ENCODE data around the gene MPRIP.
"Not testable (repeated sequence)": the region's sequence is repeated elsewhere in the genome, so short reads cannot be mapped to it uniquely, and the experiment has no call there.

MPRIP gene

GRCh38 chr17:17186551-17187505 is 144.6 kb downstream of the MPRIP start:
- DNase-seq (ENCODE audit: low read depth): no peak

DNA sequence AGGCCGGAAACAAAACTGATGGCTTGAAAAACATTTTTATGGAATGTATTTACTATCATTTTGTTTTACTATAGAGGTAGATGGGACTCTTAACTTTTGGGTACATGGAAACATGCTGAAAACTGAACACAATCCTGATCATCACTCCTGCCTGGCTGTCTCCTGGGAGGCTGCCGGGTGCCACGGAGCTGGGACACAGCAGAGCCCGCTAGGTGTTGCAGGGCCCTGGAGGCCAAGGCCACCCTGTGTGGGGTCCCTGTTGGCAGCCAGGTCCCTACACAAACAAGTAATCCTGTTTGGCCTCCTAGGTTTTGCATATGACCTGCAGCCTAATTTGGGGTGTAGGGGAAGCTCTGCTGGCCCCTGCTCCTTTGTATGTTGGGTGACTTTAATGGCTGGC is 146.3 kb downstream of the MPRIP start:
- no peak for DNase-seq (ENCODE audit: low read depth)

- no peak for DNase-seq (ENCODE audit: low read depth)
Observed at GRCh38 chr17:17189559-17189958, 147.3 kb downstream of the MPRIP start.

DNA sequence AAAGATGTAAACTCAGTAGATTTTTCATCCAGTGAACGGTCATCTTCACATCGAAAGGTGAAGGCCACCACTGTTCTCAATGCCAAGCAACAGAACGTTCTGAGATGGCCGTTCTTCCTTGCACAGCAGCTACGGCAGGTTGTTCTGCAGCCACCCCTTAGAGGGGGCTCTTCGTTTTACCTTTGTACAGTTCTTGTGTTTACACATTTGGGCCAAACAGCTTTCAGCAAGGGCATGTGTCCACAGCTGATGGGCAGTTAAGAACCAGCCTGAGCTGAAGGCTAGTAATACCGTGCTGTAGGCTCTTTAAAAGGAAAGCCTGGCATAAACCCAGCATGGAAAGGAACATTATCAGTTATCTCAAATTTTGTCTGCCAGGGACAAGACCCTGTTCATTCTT is 147.9 kb downstream of the MPRIP start:
- no peak for DNase-seq (ENCODE audit: low read depth)

DNA sequence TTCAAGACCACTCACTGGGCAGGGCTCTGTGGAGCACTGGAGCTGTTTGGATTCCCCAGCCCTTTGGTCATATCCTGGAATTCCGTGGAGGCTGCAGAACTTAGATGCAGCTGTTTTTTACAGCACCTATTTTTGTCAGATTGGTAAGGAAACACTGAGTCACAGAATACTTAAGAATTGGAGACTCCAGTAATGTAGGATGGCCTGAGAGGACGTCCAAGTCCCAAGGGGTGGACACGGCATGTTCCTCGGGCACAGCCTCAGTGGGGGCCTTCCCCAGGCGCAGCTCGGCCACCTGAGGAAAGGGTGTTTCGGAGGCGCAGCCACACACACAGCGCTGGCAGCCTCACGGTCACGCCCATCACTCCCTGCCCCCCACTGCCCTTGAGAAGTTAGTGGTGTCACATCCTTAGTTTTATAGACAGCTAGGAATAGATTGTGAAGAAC is 149.1 kb downstream of the MPRIP start:
- peak; percentile 39 for DNase-seq (ENCODE audit: low read depth)

DNA sequence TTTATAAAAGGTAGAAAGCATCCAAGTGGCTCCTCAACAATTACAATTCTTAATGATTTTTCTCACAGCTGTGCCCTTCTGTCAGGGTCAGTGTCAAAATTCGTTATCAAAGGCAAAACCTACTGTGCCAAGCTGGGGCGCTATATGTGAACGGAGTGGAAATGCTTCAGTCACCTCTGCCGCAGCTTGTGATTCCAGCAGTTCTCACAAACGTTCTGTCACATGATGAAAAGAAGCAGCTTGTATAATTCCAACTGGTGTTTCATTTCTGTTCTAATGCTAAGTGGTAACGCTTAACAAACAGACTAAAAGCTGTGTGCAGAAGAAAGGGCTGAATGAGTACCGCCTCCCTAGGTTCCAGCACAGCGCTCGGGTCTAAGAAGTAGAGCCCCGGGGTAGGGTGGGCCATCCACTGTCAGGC is 149.7 kb downstream of the MPRIP start:
- DNase-seq (ENCODE audit: low read depth): no peak

DNA sequence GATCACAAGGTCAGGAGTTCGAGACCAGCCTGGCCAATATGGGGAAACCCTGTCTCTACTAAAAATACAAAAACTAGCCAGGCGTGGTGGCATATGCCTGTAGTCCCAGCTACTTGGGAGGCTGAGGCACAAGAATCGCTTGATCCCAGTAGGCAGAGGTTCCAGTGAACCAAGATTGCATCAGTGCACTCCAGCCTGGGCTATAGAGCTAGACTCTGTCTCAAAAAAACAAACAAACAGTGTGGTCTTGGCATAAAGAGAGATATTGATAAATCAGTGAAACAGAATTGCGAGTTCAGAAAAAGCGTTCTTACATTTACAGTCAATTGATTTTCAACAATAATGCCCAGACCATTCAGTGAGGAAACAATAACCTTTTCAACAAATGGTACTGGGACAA is 153.2 kb downstream of the MPRIP start:
- DNase-seq (ENCODE audit: low read depth): not testable (repeated sequence)

- DNase-seq (ENCODE audit: low read depth): no peak
Observed at GRCh38 chr17:17196776-17197175, 154.5 kb downstream of the MPRIP start.

DNA sequence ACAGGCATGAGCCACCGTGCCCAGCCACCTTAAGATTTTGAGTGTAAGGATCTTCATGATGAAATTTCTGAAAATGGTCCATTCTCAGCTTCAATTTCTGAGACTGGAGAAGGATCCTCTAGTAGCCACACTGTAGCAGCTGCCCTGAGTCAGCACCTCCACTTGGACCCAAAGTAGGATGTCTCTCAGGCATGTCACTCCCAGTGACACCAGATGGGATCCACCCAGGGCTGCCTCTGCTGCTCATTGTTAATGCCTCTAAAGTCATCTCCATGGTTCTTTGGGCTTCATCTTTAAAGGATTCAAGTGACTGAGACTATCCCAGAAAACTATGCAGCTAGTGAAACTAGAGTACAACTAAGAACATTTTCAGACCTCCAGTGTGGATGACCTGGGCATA is 156.0 kb downstream of the MPRIP start:
- DNase-seq (ENCODE audit: low read depth): no peak

GRCh38 chr17:17200311-17200710 is 158.1 kb downstream of the MPRIP start:
- no peak for DNase-seq (ENCODE audit: low read depth)

- no peak for DNase-seq (ENCODE audit: low read depth)
Observed at GRCh38 chr17:17200831-17201230, 158.6 kb downstream of the MPRIP start.

- DNase-seq (ENCODE audit: low read depth): no peak
Observed at GRCh38 chr17:17201271-17201670, 159.0 kb downstream of the MPRIP start.

DNA sequence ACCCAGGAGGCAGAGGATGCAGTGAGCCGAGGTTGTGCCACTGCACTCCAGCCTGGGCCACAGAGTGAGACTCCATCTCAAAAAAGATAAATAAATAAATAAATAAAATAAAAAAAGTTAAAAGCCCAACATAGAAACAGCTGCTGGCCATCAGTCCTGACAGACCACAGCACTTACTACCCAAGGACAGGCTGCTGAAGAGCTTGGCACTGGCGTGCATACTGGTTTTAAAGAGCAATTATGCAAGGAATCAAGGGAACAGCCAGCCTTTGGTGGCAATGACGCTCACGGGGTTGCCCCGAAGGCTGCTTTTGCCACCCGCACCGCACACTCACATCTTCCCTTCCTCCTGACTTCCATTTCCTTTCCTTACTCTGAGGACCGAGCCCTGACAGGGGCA is 159.7 kb downstream of the MPRIP start:
- no peak for DNase-seq (ENCODE audit: low read depth)

GRCh38 chr17:17203173-17203730 is 161.0 kb downstream of the MPRIP start:
- no peak for DNase-seq (ENCODE audit: low read depth)

DNA sequence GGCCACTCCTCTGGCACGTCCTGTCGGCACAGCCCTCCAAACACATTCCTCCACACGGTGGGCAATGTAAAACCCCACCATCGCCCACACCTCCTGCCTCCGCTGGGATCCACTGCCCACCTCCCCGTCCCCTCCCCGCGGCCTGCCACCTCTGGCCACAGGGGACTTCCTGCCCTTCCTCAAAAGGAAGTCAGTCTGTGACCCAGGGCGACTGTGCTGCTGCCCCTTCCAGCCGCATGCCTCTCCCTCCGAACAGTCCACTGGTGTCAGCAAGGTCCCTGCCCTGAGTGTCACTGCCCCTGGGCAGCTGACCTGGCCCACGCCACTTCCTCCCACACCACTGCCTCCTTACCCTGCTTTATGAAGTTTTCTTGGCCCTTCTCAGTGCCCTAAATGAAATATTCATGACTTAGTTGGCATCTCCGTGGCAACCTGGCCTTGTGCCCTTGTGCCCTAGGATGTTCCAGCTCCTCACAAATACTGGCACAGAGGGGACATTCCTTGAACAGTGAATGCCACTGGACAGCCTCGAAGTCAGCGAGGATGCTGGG is 161.9 kb downstream of the MPRIP start:
- no peak for DNase-seq (ENCODE audit: low read depth)

DNA sequence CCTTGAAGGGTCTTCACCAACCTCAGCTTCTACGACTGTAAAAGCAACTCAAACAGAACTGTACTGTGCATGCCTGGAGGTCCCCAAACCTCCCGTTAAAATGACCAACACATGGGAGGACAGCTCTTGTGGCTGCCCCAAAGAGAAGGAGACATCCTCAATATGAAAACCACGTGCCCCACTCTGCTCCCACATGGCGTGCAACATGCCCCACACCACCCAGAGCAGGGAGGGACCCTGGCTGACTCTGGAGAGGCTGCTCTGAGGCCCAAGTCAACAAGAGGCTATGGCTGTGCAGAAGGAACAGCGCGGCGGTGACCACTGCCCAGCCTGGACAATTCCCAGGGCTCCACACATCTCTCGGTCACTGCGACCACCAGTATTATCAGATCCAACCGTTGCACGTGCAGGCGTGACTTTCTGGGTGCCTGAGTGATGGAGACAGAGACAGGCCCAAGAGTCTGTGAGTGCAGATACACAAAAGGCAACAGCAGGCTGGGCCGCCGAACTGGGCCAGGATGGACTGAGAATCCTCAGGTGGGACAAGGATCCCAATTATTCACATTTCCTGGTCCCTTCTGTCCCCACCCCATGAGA is 162.5 kb downstream of the MPRIP start:
- DNase-seq (ENCODE audit: low read depth): no peak

DNA sequence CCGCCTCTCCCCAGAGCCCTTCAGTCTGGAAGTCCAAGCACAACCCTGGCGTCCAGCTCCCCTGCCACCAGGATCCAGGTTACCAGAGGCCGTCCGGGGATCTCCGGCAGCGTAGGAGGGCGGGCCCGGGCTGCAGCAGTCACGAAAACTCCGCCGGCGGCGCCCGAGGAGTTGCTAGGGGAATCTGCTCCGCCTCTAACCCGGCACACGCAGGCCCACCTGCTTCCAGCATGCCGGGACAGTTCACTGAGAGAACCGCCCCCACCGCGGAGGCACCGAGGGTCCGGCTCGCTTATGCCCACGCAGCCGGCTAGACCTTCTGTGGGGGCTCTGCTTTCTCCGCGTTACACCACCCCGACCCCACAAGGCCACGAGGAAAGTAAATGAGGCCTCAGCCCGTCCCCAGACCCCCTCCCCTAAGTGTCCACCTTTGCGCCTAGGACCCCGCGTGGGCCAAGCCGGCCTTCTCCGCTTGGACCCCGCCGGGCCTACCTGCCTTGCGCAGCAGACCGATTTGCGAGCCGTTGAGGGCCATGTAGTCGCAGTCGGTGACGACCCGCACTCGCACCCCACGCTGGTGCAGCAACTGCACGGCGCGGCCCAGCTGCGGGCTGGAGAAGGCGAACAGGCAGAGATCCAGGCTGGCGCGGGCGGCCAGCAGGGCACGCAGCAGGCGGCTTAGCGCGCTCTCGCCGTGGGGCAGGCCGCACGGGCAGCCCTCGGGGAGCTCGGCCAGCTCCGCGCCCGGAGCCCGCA is 163.3 kb downstream of the MPRIP start:
- DNase-seq (ENCODE audit: low read depth): peak; percentile 25

DNA sequence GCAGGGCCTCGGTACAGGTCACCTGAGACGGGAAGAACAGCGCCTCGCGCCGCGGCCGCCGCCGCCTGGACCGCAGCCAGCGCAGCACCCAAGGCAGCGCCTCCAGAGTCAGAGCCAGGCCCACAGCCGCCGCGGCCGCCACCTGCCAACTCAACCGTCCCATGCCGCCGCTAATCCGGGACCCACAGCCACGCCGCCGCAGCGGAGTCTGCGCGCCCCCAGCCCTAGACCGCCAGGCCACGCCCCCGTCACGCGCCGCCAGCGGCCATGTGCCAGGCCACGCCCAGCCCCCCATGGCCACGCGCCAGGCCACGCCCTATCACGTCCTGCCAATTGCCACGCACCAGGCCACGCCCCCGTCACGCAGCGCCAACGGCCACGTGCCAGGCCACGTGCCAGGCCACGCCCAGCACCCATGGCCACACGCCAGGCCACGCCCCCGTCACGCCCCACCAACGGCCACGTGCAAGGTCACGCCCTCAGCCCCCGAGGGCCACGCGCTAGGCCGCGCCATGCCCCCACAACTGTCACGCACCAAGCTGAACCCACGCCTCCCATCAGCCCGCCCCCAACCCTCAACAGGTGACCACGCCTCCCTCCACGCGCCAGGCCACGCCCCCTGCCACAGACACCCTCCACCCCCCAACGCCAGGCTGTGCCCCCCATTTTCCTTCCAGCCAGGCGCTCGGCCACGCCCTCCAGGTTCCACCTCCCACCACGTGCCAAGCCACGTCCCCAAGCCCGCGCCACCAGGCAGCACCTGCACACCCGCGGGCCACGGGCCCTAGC is 164.1 kb downstream of the MPRIP start, which contains the start of gene PLD6:
PLD6 (minus strand) TSS at position 210 of the 789 bp plus-strand sequence; CDS start at position 163, 47 bp downstream.
- DNase-seq (ENCODE audit: low read depth): peak; percentile 56

DNA sequence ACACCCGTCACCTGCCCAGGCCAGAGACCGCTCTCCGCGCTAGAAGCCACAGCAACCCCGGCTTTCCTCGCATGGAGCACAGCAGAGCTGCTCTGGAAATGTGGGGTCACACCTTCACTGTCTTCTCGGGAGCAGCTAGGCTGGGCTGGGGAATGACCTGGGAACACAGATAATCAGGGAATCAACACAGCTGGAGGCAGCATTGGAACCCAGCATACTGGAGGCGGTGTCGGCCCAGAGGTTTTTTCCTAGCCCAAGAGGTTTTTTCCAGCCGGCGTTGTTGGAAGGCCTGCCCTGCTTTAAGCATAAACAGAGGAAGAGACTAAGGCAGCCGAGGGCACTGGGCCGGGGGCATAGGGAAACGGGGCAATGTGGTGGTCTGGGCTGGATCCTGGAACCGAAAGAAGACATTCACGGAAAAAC is 164.7 kb downstream of the MPRIP start:
- no peak for DNase-seq (ENCODE audit: low read depth)

DNA sequence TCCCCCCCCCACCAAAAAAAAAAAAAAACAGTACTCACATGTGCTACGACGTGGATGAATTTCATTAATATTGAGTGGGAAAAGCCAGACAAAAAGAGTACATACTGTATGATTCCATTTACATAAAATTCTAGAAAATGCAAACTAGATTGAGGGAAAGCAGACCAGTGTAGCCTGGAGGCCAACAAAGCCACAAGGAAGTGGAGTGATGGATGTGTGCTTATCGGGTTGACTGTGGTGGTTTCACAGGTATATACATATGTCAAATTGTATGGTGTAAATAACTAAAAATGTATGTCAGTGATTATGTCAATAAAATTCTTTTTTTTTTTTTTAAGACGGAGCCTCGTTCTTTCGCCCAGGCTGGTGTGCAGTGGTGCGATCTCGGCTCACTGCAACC is 165.7 kb downstream of the MPRIP start:
- DNase-seq (ENCODE audit: low read depth): no peak

GRCh38 chr17:17213775-17214174 is 171.5 kb downstream of the MPRIP start:
- DNase-seq (ENCODE audit: low read depth): no peak
